PC-3 (cell line): ENCODE data around the gene ACER3.

Source experiments
- EZH2 ChIP-seq: fragments of 300-600 bp; sonication (generic); IDR thresholded peaks from one replicate; pipeline ENCODE4 v1.6.1; 2017; ENCODE audit warnings: antibody characterized with exemption, mild to moderate bottlenecking, low read length; ENCODE audit not compliant: unreplicated experiment
- EZH2phosphoT487 ChIP-seq: fragments of 300-600 bp; sonication (generic); IDR thresholded peaks from 2 replicates; pipeline ENCODE4 v1.6.1; 2018; ENCODE audit warnings: mild to moderate bottlenecking, antibody characterized with exemption, low read length, borderline replicate concordance
- TF ChIP-seq, protein P1 (sequence below): fragments of 300-600 bp; sonication (generic); conservative IDR thresholded peaks from 2 replicates; pipeline ENCODE4 v1.5.1; 2017; ENCODE audit warnings: antibody characterized with exemption, low read depth, mild to moderate bottlenecking, low read length

DNA sequence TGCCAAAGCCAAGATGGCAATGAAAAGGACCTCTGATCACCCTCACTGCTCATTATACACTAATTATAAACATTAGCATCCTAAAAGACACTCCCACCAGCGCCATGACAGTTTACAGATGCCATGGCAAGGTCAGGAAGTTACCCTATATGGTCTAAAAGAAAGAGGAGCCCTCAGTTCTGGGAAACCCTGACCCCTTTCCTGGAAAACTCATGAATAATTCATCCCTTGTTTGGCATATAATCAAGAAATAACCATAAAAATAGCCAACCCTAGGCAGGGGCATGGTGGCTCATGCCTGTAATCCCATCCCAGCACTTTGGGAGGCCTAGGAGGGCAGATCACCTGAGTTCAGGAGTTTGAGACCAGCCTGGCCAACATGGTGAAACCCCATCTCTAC is 193.4 kb downstream of the ACER3 start:
- TF ChIP-seq, protein P1, sequence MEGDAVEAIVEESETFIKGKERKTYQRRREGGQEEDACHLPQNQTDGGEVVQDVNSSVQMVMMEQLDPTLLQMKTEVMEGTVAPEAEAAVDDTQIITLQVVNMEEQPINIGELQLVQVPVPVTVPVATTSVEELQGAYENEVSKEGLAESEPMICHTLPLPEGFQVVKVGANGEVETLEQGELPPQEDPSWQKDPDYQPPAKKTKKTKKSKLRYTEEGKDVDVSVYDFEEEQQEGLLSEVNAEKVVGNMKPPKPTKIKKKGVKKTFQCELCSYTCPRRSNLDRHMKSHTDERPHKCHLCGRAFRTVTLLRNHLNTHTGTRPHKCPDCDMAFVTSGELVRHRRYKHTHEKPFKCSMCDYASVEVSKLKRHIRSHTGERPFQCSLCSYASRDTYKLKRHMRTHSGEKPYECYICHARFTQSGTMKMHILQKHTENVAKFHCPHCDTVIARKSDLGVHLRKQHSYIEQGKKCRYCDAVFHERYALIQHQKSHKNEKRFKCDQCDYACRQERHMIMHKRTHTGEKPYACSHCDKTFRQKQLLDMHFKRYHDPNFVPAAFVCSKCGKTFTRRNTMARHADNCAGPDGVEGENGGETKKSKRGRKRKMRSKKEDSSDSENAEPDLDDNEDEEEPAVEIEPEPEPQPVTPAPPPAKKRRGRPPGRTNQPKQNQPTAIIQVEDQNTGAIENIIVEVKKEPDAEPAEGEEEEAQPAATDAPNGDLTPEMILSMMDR: no peak
- TF ChIP-seq EZH2phosphoT487: no peak
- no peak for TF ChIP-seq EZH2
